Hematopoietic multipotent progenitor cell treated with erythropoietin and hydrocortisone succinate and interleukin-3 and kit ligand, for 8 days (in vitro differentiated cells): ENCODE data around the gene TMEM63A.

Experiments used
- DNase-seq: peaks from one replicate; pipeline ENCODE4 v3.0.0-alpha.2; 2015

The TMEM63A gene

DNA sequence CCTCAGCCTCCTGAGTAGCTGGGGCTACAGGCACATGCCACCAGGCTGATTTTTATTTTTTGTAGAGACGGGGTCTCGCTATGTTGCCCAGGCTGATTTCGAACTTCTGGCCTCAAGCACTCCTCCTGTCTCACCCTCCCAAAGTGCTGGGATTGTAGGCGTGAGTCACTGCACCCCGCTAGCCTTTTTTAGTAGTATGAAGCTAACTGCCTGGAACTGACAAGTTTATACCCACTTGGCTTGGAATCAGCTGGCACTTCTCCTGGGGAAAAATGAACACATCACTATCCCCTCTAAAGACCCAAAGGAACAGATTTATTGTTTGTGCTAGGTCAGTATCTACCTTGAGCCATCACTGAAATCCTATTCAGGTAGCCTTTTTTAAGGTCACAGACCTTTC lies 19.0 kb downstream of the TMEM63A start:
- DNase-seq, result no peak

- no peak for DNase-seq
Observed at GRCh38 chr1:225862581-225862950, 19.6 kb downstream of the TMEM63A start.

GRCh38 chr1:225861834-225862580 lies 20.2 kb downstream of the TMEM63A start:
- no peak for DNase-seq

DNA sequence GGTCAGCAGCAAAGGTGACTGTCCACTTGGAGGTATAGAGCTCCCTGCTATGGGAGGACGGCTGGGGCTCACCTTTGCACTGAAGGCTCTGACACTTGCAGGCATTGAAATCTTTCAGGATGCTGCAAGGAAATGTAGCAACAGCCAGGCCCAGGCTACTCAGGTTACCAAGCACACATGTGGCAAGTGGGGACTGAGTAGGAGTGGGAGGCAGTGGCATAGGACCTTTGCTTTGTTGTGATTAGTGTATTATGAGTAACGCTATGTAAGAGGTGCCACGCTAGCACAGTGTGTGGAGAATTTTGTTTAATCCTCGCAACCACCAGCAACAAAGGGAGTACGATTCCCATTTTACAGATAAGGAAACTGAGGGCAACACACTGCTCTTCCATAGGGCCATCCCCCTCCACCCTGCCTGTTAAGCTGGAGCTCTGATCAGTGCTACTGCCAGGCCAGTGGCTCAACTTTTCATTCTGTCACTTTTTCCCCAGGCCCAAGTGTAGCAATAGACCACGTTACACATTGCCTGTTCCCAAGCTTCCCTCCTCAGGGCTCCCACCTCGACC lies 21.2 kb downstream of the TMEM63A start:
- no peak for DNase-seq

GRCh38 chr1:225860107-225860506 lies 22.1 kb downstream of the TMEM63A start:
- no peak for DNase-seq

- no peak for DNase-seq
Observed at GRCh38 chr1:225859151-225859550, 23.0 kb downstream of the TMEM63A start.

GRCh38 chr1:225857256-225857655 lies 24.9 kb downstream of the TMEM63A start:
- no peak for DNase-seq

GRCh38 chr1:225855503-225856300 lies 26.5 kb downstream of the TMEM63A start:
- DNase-seq, result no peak

DNA sequence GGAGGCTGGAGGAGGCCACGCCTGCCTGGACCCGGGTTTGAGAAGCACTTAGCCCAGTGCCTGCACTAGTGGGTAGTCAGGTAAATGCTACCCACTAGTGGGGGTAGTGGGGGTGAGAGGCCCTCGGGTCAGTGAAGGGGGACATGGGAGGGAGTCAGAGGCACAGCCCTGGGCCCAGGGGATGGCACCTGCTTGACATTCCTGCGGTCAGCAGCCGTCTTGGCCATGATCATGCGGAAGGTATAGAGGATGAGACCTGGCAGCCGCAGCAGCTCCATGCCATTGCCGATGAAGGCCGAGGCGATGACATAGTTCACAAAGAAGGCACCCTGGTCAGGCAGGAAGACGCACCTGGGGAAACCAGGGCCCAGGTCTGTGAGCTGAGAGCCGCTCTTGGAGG lies 28.7 kb downstream of the TMEM63A start:
- no peak for DNase-seq

- DNase-seq, result no peak
Observed at GRCh38 chr1:225852413-225853124, 29.6 kb downstream of the TMEM63A start.

- DNase-seq, result no peak
Observed at GRCh38 chr1:225851805-225852204, 30.4 kb downstream of the TMEM63A start.

- no peak for DNase-seq
Observed at GRCh38 chr1:225850370-225850769, 31.8 kb downstream of the TMEM63A start.

- DNase-seq, result peak; percentile 73
Observed at GRCh38 chr1:225849925-225850324, 32.3 kb downstream of the TMEM63A start.

- peak; percentile 50 for DNase-seq
Observed at GRCh38 chr1:225848030-225848955, 33.9 kb downstream of the TMEM63A start.

DNA sequence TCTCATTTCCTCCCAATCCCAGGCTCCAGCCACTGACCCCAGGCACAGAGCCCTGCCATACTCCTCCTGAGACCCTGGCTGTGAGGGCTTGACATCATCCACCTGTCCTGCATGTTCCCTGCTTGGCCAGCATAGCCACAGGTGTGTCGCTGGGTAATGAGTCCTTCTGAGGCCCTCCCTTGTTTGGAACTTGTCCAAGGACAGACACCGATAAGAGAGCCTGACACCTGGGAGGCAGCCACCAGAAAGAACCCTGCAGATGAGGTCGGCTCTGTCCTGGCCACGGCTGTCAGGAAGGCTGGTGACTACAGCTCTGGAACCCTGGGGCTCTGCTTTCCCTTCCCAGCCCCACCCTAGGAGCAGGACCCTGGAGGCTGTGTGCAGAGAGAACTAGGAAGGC lies 34.6 kb downstream of the TMEM63A start:
- DNase-seq, result no peak

- DNase-seq, result no peak
Observed at GRCh38 chr1:225846331-225847310, 35.6 kb downstream of the TMEM63A start.

GRCh38 chr1:225845571-225846259 lies 36.5 kb downstream of the TMEM63A start:
- peak; percentile 75 for DNase-seq

DNA sequence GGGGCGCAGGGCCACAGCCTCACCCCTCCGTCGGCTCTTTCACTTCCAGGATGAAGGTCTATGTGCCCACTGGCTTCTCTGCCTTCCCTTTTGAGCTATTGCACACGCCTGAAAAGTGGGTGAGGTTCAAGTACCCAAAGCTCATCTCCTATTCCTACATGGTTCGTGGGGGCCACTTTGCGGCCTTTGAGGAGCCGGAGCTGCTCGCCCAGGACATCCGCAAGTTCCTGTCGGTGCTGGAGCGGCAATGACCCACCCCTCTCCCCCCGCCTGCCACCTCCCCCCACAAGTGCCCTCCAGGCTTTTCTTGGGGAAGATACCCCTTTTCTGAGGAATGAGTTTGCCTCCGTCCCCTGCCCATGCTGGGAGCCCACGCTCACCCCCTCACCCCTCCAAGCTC lies 37.1 kb downstream of the TMEM63A start:
- DNase-seq, result no peak

DNA sequence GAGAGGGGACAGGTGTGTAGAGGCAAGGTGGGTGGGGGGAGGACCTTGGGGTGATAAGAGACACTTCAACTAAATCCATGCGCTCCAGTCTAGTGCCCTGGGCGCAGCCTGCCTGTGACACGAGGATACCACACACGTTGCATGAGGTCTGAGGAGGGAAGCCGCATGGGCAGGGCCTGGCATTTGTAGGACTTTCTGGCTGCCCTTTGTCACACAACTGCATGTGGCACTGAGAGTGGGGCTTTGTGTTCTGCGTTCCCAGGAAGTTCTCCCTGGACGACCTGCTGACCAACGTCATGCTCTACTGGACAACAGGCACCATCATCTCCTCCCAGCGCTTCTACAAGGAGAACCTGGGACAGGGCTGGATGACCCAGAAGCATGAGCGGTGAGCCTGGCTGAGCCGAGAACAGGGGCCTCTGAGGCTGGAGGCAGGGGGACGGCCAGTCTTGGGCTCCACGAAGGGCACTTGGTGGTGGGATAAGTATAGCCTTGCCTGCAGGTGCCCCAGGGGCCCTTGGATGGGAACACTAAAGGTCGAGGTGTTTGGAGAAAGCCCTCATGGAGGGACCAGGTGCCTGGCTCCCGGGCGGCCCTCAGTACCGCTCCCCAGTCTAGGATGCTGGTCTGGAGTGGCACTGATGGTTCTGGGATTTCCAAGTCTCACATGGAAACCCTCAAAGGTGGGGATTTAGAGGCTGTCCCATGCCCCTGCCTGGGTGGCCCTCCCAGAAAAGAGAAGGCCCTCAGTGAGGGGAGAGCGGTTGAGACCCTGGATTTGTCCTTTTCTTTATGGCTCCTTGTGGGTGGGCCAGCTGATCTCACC lies 37.7 kb downstream of the TMEM63A start:
- DNase-seq, result no peak
